HFFc6 (cell line): ENCODE results near the gene MMD. TPM values are rescaled to one million over a fixed set of nuclear protein-coding genes. Genes with fewer than 3 reads are reported as not detected.
A peak's percentile ranks its signal among the peaks of the same experiment; 100 is the strongest.

Source experiments
- DNase-seq: peaks from one replicate; pipeline ENCODE4 v3.0.0-alpha.2; 2018
- H3K27ac Mint-ChIP-seq: 2 replicates; pipeline ENCODE4 v1.8.0; 2020; ENCODE audit warnings: mild to moderate bottlenecking, mixed read lengths
- H3K27me3 Mint-ChIP-seq: 2 replicates; pipeline ENCODE4 v1.8.0; 2021; ENCODE audit warnings: mild to moderate bottlenecking, moderate library complexity, mixed read lengths; ENCODE audit not compliant: insufficient read depth
- H3K36me3 Mint-ChIP-seq: 2 replicates; pipeline ENCODE4 v1.8.0; 2021; ENCODE audit warnings: low read depth, mixed read lengths
- H3K4me1 Mint-ChIP-seq: 2 replicates; pipeline ENCODE4 v1.8.0; 2020; ENCODE audit warnings: low read depth, mixed read lengths
- H3K4me3 Mint-ChIP-seq: 2 replicates; pipeline ENCODE4 v1.8.0; 2020; ENCODE audit warnings: mild to moderate bottlenecking, moderate library complexity, mixed read lengths
- H3K9me3 Mint-ChIP-seq: 2 replicates; pipeline ENCODE4 v1.8.0; 2020; ENCODE audit warnings: mild to moderate bottlenecking, mixed read lengths
- total RNA-seq, 6 experiments: library from RNA; stranded (reverse); fragmentation: NEBNext Ultra II Directional; extraction: Animal tissue kit (Norgen Biotek cat#: 25700); gene quantifications; 2 replicates in 1 of 6; 3 replicates in 5 of 6; pipeline ENCODE4 v1.2.3, GENCODE V29; 2021
- TF ChIP-seq, protein P1 (sequence below): fragments of 200-600 bp; sonication (generic); IDR thresholded peaks from 2 replicates; pipeline ENCODE4 v1.5.0; 2021; ENCODE audit warnings: antibody characterized with exemption, mild to moderate bottlenecking

The MMD gene
- total RNA-seq, 6 experiments from 2014 or later = 2.1 to 4.0 (median 3.6) TPM

GRCh38 chr17:55458978-55459377, 37.3 kb upstream of the MMD start:
- H3K4me3 Mint-ChIP-seq = no peak overlapping the region
- H3K27ac Mint-ChIP-seq = peak overlapping the region; percentile 65
- H3K9me3 Mint-ChIP-seq = no peaks in the 10 kb centered on the region
- TF ChIP-seq, protein P1, sequence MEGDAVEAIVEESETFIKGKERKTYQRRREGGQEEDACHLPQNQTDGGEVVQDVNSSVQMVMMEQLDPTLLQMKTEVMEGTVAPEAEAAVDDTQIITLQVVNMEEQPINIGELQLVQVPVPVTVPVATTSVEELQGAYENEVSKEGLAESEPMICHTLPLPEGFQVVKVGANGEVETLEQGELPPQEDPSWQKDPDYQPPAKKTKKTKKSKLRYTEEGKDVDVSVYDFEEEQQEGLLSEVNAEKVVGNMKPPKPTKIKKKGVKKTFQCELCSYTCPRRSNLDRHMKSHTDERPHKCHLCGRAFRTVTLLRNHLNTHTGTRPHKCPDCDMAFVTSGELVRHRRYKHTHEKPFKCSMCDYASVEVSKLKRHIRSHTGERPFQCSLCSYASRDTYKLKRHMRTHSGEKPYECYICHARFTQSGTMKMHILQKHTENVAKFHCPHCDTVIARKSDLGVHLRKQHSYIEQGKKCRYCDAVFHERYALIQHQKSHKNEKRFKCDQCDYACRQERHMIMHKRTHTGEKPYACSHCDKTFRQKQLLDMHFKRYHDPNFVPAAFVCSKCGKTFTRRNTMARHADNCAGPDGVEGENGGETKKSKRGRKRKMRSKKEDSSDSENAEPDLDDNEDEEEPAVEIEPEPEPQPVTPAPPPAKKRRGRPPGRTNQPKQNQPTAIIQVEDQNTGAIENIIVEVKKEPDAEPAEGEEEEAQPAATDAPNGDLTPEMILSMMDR = no peak
- peaks cover 43% of the 10 kb centered on the region for H3K4me1 Mint-ChIP-seq
- DNase-seq = peak; percentile 70
- H3K36me3 Mint-ChIP-seq = no peaks in the 10 kb centered on the region
- peaks cover 4% of the 10 kb centered on the region; the same call in 1 of the 2 replicates for H3K27me3 Mint-ChIP-seq

- Mint-ChIP-seq H3K27me3 (peaks cover 4% of the 10 kb centered on the region; the same call in 1 of the 2 replicates), H3K27ac (peak overlapping the region; percentile 65), H3K9me3 (no peaks in the 10 kb centered on the region), H3K4me1 (peaks cover 48% of the 10 kb centered on the region), H3K4me3 (no peak overlapping the region), H3K36me3 (no peaks in the 10 kb centered on the region)
- no peak for DNase-seq
- TF ChIP-seq, protein P1 = no peak
Measured at GRCh38 chr17:55458287-55458900, 36.8 kb upstream of the MMD start.

- H3K27me3 Mint-ChIP-seq = peaks cover 4% of the 10 kb centered on the region
- no peak overlapping the region for H3K4me3 Mint-ChIP-seq
- H3K4me1 Mint-ChIP-seq = peaks cover 62% of the 10 kb centered on the region
- no peaks in the 10 kb centered on the region for H3K9me3 Mint-ChIP-seq
- DNase-seq = no peak
- H3K36me3 Mint-ChIP-seq = no peaks in the 10 kb centered on the region
- no peak overlapping the region for H3K27ac Mint-ChIP-seq
- TF ChIP-seq, protein P1 = no peak
Measured at GRCh38 chr17:55456307-55457240, 34.9 kb upstream of the MMD start.

DNA sequence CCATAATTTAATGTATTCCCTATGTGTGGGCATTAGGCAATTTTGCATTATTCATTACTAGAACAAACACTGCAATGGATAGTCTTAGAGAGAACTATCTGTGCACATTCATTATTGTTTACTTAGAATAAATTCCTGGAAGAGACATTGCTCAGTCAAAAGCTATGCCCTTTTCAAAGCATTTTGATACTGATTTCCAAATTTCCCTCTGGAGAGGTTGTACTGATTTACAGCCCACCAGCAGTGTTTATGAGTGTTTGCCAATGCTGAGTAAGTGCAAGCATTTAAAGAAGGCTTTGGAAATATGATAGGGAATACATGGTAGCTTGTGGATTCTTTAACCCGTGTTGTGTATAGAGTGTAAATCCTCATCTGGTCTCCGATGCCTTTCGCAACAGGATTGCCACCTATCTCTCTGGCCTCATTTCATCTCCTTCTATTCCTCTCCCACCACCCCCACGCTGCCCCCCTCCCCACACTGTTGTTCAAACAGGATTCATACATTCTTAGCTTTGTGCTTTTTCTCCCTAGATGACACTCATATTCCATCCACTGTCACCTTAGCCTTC, 33.4 kb upstream of the MMD start:
- Mint-ChIP-seq H3K9me3 (no peaks in the 10 kb centered on the region), H3K27ac (peak overlapping the region; percentile 37; the same call in 1 of the 2 replicates), H3K36me3 (no peaks in the 10 kb centered on the region), H3K4me1 (peaks cover 74% of the 10 kb centered on the region), H3K27me3 (peaks cover 6% of the 10 kb centered on the region), H3K4me3 (peak overlapping the region; percentile 16; the same call in 1 of the 2 replicates)
- DNase-seq = peak; percentile 88
- TF ChIP-seq, protein P1 = no peak

DNA sequence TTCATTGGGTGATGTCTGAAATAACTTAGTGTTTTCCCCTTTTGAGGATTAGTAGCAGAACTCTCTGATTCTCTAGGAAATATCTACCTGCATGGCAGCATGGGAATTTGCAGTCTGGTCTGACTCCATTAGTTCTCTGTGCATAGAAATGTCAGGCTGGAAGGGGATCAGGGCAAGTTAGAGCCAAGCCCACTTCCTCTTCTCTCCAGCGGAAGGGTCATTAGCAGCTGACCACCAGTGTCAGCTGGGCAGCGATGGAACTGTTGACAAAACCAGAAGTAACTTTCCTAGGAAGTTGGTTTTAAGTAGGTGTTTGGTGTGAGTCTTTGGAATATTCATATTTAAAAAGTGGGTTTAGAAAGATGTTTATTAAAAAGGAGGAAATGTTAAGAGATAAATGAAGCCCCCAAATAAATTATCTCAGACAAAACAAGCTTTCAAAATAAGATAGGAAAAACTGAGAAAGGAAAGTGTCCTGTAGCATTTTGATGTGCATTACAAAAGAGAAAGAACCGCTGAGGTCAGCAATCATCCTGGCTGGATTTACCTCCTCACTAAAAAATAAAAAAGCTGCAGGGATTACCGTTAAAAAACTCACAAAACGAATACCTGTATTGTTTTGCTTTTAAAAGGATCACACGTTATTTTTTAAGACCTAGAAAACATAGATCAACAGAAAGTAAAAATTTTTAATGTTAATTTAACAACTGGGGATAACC, 32.4 kb upstream of the MMD start:
- Mint-ChIP-seq H3K27ac (no peak overlapping the region), H3K36me3 (no peaks in the 10 kb centered on the region), H3K4me1 (peaks cover 74% of the 10 kb centered on the region), H3K4me3 (no peak overlapping the region), H3K27me3 (peaks cover 6% of the 10 kb centered on the region), H3K9me3 (no peaks in the 10 kb centered on the region)
- TF ChIP-seq, protein P1 = no peak
- DNase-seq = no peak
